DOHH2 (cell line): ENCODE measurements around the gene PDZD4.

Source experiments
- CTCF ChIP-seq: fragments of 200-600 bp; sonication (generic); IDR thresholded peaks from one replicate; pipeline ENCODE4 v1.5.1; 2014; ENCODE audit warnings: antibody characterized with exemption, mild to moderate bottlenecking, low read depth, low read length; ENCODE audit not compliant: poor library complexity, severe bottlenecking
- EZH2phosphoT487 ChIP-seq: fragments of 200-600 bp; sonication (generic); IDR thresholded peaks from 2 replicates; pipeline ENCODE4 v1.6.1; 2017; ENCODE audit warnings: borderline replicate concordance, mild to moderate bottlenecking, antibody characterized with exemption, low read length, moderate library complexity, mixed read lengths

- TF ChIP-seq CTCF (no peak), EZH2phosphoT487 (no peak)
Measured at GRCh38 chrX:153766871-153767673, 63.3 kb downstream of the PDZD4 start.
